Ishikawa (cell line): ENCODE measurements around the gene TMEM254.

Experiments
- CEBPB ChIP-seq: IDR thresholded peaks from 2 replicates; pipeline ENCODE4 v1.6.1; 2012
- CREB1 ChIP-seq: IDR thresholded peaks from 2 replicates; pipeline ENCODE4 v1.6.1; 2012; ENCODE audit warnings: low read depth
- EGR1 ChIP-seq: IDR thresholded peaks from 2 replicates; pipeline ENCODE4 v1.6.1; 2012
- EP300 ChIP-seq: IDR thresholded peaks from 2 replicates; pipeline ENCODE4 v1.6.1; 2012; ENCODE audit warnings: borderline replicate concordance
- FOXM1 ChIP-seq: IDR thresholded peaks from 2 replicates; pipeline ENCODE4 v1.6.1; 2012; ENCODE audit warnings: low read depth, borderline replicate concordance
- NFIC ChIP-seq: IDR thresholded peaks from 2 replicates; pipeline ENCODE4 v1.6.1; 2012
- RAD21 ChIP-seq: IDR thresholded peaks from 2 replicates; pipeline ENCODE4 v1.6.1; 2012; ENCODE audit warnings: low read depth
- REST ChIP-seq: IDR thresholded peaks from 2 replicates; pipeline ENCODE4 v1.6.1; 2012; ENCODE audit warnings: low read depth, mild to moderate bottlenecking
- TAF1 ChIP-seq: IDR thresholded peaks from 2 replicates; pipeline ENCODE4 v1.6.1; 2012; ENCODE audit warnings: low read depth, mild to moderate bottlenecking
- TCF12 ChIP-seq: IDR thresholded peaks from 2 replicates; pipeline ENCODE4 v1.6.1; 2012; ENCODE audit warnings: low read depth
- USF1 ChIP-seq: IDR thresholded peaks from 2 replicates; pipeline ENCODE4 v1.6.1; 2012
- YY1 ChIP-seq: IDR thresholded peaks from 2 replicates; pipeline ENCODE4 v1.6.1; 2012; ENCODE audit warnings: low read depth
- ZBTB7A ChIP-seq: IDR thresholded peaks from 2 replicates; pipeline ENCODE4 v1.6.1; 2012; ENCODE audit warnings: low read depth
- TF ChIP-seq, protein P1 (sequence below): IDR thresholded peaks from 2 replicates; pipeline ENCODE4 v1.6.1; 2012

Gene TMEM254

DNA sequence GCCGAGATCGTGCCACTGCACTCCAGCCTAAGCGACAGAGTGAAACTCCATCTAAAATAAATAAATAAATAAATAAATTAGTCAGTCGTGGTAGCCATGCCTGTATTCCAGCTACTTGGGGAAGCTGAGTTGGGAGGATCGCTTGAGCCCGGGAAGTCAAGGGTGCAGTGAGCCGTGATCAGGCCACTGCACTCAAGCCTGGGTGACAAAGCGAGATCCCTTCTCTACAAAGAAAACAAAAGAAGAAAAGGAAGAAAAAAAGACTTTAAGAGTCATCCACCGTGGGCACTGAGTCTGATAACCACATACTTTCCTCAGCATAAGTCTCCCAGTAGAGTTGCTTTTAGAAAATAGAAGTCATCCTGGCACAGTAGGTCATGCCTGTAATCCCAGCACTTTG, 2.6 kb downstream of the TMEM254 start:
- TF ChIP-seq, protein P1, sequence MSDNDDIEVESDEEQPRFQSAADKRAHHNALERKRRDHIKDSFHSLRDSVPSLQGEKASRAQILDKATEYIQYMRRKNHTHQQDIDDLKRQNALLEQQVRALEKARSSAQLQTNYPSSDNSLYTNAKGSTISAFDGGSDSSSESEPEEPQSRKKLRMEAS, result no peak
- TF ChIP-seq REST (no peak), YY1 (no peak), RAD21 (no peak), EGR1 (no peak), CREB1 (no peak), USF1 (no peak), FOXM1 (no peak), ZBTB7A (no peak), TCF12 (no peak), EP300 (no peak), NFIC (no peak), TAF1 (no peak)

DNA sequence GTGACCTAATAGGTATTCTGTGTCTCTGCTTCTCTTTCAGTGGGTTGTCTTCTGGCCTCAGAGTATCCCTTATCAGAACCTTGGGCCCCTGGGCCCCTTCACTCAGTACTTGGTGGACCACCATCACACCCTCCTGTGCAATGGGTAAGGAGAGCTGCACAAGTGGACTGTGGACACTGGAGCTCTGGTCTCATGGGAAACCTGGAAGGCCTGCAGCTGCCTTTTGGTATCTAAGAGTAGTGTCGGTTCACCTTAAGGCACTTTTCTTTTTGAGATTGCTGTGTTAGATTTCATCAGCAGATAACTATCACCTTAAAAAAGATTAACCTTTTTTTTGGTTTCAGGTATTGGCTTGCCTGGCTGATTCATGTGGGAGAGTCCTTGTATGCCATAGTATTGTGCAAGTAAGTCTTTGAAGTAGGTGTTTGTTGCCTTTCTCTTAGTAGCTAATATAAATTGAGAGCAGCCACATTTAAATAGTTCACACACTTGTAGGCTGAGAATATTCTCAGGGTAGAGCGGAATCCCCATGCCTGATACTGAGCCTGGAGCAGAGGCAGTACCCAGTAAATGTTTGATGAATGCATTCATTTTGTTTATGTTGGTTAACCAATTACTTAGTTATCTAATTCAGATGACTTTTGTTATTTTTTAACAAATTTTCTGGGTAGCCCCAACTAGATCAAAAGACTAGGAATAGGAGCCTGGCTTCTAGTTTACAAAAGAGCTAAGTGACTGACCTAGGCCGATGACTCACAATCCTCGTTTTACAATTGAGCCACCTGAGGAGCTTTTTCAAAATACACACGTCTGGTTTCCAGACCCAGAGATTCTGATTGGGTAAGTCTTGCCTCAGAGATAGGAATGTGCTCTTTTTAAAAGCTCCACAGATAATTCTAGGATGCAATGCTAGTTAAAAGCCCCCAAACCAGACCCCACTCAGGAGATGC, 3.6 kb downstream of the TMEM254 start:
- TF ChIP-seq RAD21, result no peak

- no peak for TF ChIP-seq TAF1
- no peak for TF ChIP-seq FOXM1
- no peak for TF ChIP-seq CEBPB
- TF ChIP-seq TCF12, result no peak
Measured at GRCh38 chr10:80090121-80090520, 11.7 kb downstream of the TMEM254 start.

DNA sequence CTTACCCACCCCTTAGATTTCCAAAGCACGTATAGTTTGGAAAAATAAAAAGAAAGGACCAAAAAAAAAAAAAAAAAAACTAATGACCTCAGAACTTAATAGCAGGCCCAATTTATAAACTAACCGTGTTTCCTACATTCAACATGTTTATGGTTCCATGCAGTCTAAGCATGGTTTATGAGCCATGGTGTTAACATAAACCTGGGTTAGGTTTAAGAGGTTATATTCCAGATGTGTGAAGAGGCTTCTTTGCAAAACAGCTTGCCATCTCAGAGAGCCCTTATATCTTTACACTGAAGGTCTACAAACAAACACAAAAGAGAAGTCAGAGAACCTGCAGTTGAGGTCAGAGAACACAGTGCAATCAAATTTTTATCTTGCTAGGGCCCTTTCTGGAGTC, 15.8 kb downstream of the TMEM254 start:
- TF ChIP-seq TAF1 (no peak), TCF12 (no peak), USF1 (no peak), FOXM1 (no peak), ZBTB7A (no peak), EGR1 (no peak), CEBPB (no peak), YY1 (no peak), REST (no peak), RAD21 (no peak), EP300 (no peak)
- TF ChIP-seq, protein P1, result no peak

DNA sequence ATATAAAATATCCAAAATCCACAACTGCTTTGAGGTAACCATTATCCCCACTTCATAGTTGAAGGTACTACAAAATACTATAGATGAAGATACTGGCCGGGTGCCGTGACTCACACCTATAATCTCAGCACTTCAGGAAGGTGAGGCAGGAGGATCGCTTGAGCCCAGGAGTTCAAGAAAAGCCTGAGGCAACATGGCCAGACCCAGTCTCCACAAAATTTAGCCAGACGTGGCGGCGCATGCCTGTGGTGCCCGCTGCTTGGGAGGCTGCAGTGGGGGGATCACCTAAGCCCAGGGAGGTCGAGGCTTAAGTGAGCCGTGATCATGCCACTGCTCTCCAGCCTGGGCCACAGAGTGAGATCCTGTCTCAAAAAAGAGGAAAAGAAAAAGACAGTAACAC, 21.7 kb downstream of the TMEM254 start:
- TF ChIP-seq TAF1, result no peak
- no peak for TF ChIP-seq NFIC

GRCh38 chr10:80100861-80101695, 22.6 kb downstream of the TMEM254 start:
- TF ChIP-seq, protein P1, result no peak
